HL-60 (cell line): Measurements from ENCODE around the gene CCDC15.
"Not testable (repeated sequence)": the region's sequence is repeated elsewhere in the genome, so short reads cannot be mapped to it uniquely, and the experiment has no call there.

ENCODE experiments used
- DNase-seq, 2 experiments: peaks; one replicate each; pipeline ENCODE4 v3.0.0-alpha.2; 2010 to 2020; ENCODE audit warnings: low read depth in 1 of 2, low spot score in 1 of 2
- H3K27ac ChIP-seq: fragments of 250-450 bp; sonication (Bioruptor Pico); replicated peaks from 2 replicates; pipeline ENCODE4 v1.5.1; 2020; ENCODE audit warnings: mild to moderate bottlenecking, moderate library complexity
- H3K27me3 ChIP-seq: fragments of 250-450 bp; sonication (Bioruptor Pico); 2 replicates; pipeline ENCODE4 v1.5.1; 2021; ENCODE audit warnings: mild to moderate bottlenecking, moderate library complexity; ENCODE audit not compliant: insufficient read depth, poor library complexity, severe bottlenecking
- H3K4me3 ChIP-seq: replicated peaks from 2 replicates; pipeline ENCODE4 v1.5.1; 2011; ENCODE audit warnings: mild to moderate bottlenecking, control low read depth, low read length; ENCODE audit not compliant: insufficient read depth
- CTCF ChIP-seq: IDR thresholded peaks from one replicate; pipeline ENCODE4 v1.5.1; 2011; ENCODE audit warnings: low read length, control low read depth, inconsistent platforms; ENCODE audit not compliant: insufficient read depth
- POLR2AphosphoS5 ChIP-seq: IDR thresholded peaks from 2 replicates; pipeline ENCODE4 v1.6.1; 2012; ENCODE audit warnings: low read depth
- SPI1 ChIP-seq: IDR thresholded peaks from 2 replicates; pipeline ENCODE4 v1.6.1; 2012; ENCODE audit warnings: low read depth, mild to moderate bottlenecking, borderline replicate concordance
- TF ChIP-seq, protein P1 (sequence below): IDR thresholded peaks from 2 replicates; pipeline ENCODE4 v1.6.1; 2012; ENCODE audit warnings: low read depth; ENCODE audit not compliant: insufficient replicate concordance

The CCDC15 gene

GRCh38 chr11:125088576-125089455 is 134.8 kb downstream of the CCDC15 start:
- Histone ChIP-seq H3K27me3 (no peaks in the 10 kb centered on the region), H3K4me3 (no peak overlapping the region), H3K27ac (no peak overlapping the region)
- no peak for DNase-seq
- no peak for TF ChIP-seq SPI1

DNA sequence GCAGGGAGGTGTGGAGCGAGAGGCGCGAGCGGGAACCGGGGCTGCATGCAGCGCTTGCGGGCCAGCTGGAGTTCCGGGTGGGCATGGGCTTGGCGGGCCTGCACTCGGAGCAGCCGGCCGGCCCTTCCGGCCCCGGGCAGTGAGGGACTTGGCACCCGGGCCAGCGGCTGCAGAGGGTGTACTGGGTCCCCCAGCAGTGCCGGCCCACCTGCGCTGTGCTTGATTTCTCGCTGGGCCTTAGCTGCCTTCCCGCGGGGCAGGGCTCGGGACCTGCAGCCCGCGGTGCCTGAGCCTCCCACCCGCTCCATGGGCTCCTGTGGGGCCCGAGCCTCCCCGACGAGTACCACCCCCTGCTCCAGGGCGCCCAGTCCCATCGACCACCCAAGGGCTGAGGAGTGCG is 135.5 kb downstream of the CCDC15 start:
- not testable (repeated sequence) for H3K27ac ChIP-seq

DNA sequence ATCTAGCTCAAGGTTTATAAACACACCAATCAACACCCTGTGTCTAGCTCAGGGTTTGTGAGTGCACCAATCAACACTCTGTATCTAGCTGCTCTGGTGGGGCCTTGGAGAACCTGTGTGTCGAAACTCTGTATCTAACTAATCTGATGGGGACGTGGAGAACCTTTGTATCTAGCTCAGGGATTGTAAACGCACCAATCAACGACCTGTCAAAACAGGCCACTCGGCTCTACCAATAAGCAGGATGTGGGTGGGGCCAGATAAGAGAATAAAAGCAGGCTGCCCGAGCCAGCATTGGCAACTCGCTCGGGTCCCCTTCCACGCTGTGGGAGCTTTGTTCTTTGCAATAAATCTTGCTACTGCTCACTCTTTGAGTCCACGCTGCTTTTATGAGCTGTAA is 136.1 kb downstream of the CCDC15 start:
- H3K27me3 ChIP-seq, H3K4me3 ChIP-seq, H3K27ac ChIP-seq, DNase-seq: not testable (repeated sequence)

More for the DNA sequence above, 135.5 kb downstream of the CCDC15 start:
- not testable (repeated sequence) for H3K4me3 ChIP-seq, DNase-seq, H3K27me3 ChIP-seq

- no peak overlapping the region for H3K27ac ChIP-seq
- DNase-seq: no peak
- H3K27me3 ChIP-seq: no peaks in the 10 kb centered on the region
- no peak for TF ChIP-seq POLR2AphosphoS5
- TF ChIP-seq CTCF: no peak
- TF ChIP-seq, protein P1, sequence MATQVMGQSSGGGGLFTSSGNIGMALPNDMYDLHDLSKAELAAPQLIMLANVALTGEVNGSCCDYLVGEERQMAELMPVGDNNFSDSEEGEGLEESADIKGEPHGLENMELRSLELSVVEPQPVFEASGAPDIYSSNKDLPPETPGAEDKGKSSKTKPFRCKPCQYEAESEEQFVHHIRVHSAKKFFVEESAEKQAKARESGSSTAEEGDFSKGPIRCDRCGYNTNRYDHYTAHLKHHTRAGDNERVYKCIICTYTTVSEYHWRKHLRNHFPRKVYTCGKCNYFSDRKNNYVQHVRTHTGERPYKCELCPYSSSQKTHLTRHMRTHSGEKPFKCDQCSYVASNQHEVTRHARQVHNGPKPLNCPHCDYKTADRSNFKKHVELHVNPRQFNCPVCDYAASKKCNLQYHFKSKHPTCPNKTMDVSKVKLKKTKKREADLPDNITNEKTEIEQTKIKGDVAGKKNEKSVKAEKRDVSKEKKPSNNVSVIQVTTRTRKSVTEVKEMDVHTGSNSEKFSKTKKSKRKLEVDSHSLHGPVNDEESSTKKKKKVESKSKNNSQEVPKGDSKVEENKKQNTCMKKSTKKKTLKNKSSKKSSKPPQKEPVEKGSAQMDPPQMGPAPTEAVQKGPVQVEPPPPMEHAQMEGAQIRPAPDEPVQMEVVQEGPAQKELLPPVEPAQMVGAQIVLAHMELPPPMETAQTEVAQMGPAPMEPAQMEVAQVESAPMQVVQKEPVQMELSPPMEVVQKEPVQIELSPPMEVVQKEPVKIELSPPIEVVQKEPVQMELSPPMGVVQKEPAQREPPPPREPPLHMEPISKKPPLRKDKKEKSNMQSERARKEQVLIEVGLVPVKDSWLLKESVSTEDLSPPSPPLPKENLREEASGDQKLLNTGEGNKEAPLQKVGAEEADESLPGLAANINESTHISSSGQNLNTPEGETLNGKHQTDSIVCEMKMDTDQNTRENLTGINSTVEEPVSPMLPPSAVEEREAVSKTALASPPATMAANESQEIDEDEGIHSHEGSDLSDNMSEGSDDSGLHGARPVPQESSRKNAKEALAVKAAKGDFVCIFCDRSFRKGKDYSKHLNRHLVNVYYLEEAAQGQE: no peak
- TF ChIP-seq SPI1: no peak
- H3K4me3 ChIP-seq: no peak overlapping the region
These were observed 136.8 kb downstream of the CCDC15 start for GRCh38 chr11:125090816-125091215.
